Fibroblast of lung (primary cell): ENCODE data around the gene TPM2.

ENCODE experiments used
- CTCF ChIP-seq, 2 donors: IDR thresholded peaks in 1 of 2; conservative IDR thresholded peaks in 1 of 2; 1 replicate in 1 of 2; 2 replicates in 1 of 2; pipeline ENCODE4 v1.5.1; 2011 to 2012; ENCODE audit warnings: low read length in 2 of 2, control low read depth in 1 of 2, inconsistent platforms in 1 of 2, low read depth in 1 of 2, mild to moderate bottlenecking in 1 of 2
- EZH2 ChIP-seq: IDR thresholded peaks from 2 replicates; pipeline ENCODE4 v1.5.1; 2012; ENCODE audit warnings: low read length, control low read depth, mild to moderate bottlenecking; ENCODE audit errors: missing control alignments

GRCh38 chr9:35683323-35683722 is 6.4 kb downstream of the TPM2 start:
- no peak for TF ChIP-seq CTCF (conservative IDR thresholded peaks at IDR 0.05 in 1 of 2, IDR thresholded peaks at IDR 0.05 in 1 of 2; ENCODE audit: low read depth in 1 of 2, low read length in 2 of 2)
- TF ChIP-seq EZH2, result no peak
